Endothelial cell of umbilical vein (primary cell): ENCODE measurements around the gene APOB. TPM values are rescaled to one million over a fixed set of nuclear protein-coding genes. Genes with fewer than 3 reads are reported as not detected.

Experiments
- BruUV-seq: library from RNA; stranded (reverse); fragments of 400-500 nt; replicated peaks from 2 replicates; lab custom pipeline; 2021; lab: Mats Ljungman, UMichigan
- CTCF ChIA-PET: fragments of 300-600, 350-600 bp; sonication (Branson Sonifier 250); formaldehyde crosslinking; loops from one replicate; lab custom pipeline; 2021; ENCODE audit warnings: antibody characterized with exemption, inconsistent platforms; lab: Charles Lee
- POLR2A ChIA-PET: fragments of 300-600, 350-600 bp; sonication (Branson Sonifier 250); formaldehyde crosslinking; loops from one replicate; lab custom pipeline; 2021; ENCODE audit warnings: antibody characterized with exemption, inconsistent platforms; lab: Charles Lee
- DNase-seq: peaks from one replicate; pipeline ENCODE4 v3.0.0-alpha.2; 2011; ENCODE audit warnings: low read depth, low spot score
- FAIRE-seq: peaks from 2 replicates; lab custom pipeline; 2011; peaks lifted over from hg19 to GRCh38; lab: Jason Lieb, UNC
- H2AFZ ChIP-seq: 2 replicates; pipeline ENCODE4 v1.6.0; 2012; ENCODE audit warnings: low read depth, low read length, control low read depth, inconsistent platforms
- H3K27ac ChIP-seq: 2 replicates; pipeline ENCODE4 v1.5.1; 2011; ENCODE audit warnings: low read depth, mild to moderate bottlenecking, control low read depth, low read length, moderate library complexity; ENCODE audit not compliant: insufficient read depth
- H3K27me3 ChIP-seq, 2 experiments: 2 replicates each; pipeline versions ENCODE4 v1.6.0 to v1.6.1; 2011; ENCODE audit warnings: low read length in 2 of 2, mixed read lengths in 1 of 2; ENCODE audit not compliant: control insufficient read depth in 2 of 2, insufficient read depth in 2 of 2
- H3K36me3 ChIP-seq, 2 experiments: 2 replicates in 1 of 2; 3 replicates in 1 of 2; pipeline ENCODE4 v1.5.1; 2011; ENCODE audit warnings: low read length in 2 of 2, mild to moderate bottlenecking in 1 of 2, moderate library complexity in 1 of 2; ENCODE audit not compliant: control insufficient read depth in 2 of 2, insufficient read depth in 2 of 2; ENCODE audit errors: extremely low read depth in 1 of 2
- H3K4me1 ChIP-seq: 3 replicates; pipeline ENCODE4 v1.5.1; 2011; ENCODE audit warnings: mild to moderate bottlenecking, low read length; ENCODE audit not compliant: control insufficient read depth, insufficient read depth; ENCODE audit errors: extremely low read depth
- H3K4me2 ChIP-seq: 2 replicates; pipeline ENCODE4 v1.6.1; 2011; ENCODE audit warnings: low read length, control low read depth, mixed read lengths; ENCODE audit not compliant: insufficient read depth
- H3K4me3 ChIP-seq, 3 experiments: fragments of 200-600 bp in 1 of 3; sonication (generic), shearing (Covaris generic) in 1 of 3; replicated peaks in 1 of 3; 2 replicates each; pipeline ENCODE4 v1.5.1; 2011 to 2016; ENCODE audit warnings: control low read depth in 3 of 3, low read length in 3 of 3, mild to moderate bottlenecking in 2 of 3, inconsistent platforms in 1 of 3, low read depth in 1 of 3, moderate library complexity in 1 of 3; ENCODE audit not compliant: insufficient read depth in 1 of 3
- H3K79me2 ChIP-seq: 2 replicates; pipeline ENCODE4 v1.6.0; 2012; ENCODE audit warnings: low read length, inconsistent platforms; ENCODE audit not compliant: control insufficient read depth, insufficient read depth
- H3K9ac ChIP-seq: replicated peaks from 2 replicates; pipeline ENCODE3; 2011; ENCODE audit warnings: low read length, control low read depth; ENCODE audit not compliant: insufficient read depth; ENCODE audit errors: extremely low read depth
- H3K9me1 ChIP-seq: replicated peaks from 3 replicates; pipeline ENCODE4 v1.6.0; 2011; ENCODE audit warnings: mild to moderate bottlenecking, low read length; ENCODE audit not compliant: control insufficient read depth, insufficient read depth; ENCODE audit errors: extremely low read depth
- H3K9me3 ChIP-seq: replicated peaks from 2 replicates; pipeline ENCODE4 v1.5.1; 2012; ENCODE audit warnings: low read length, inconsistent platforms; ENCODE audit not compliant: control insufficient read depth, insufficient read depth
- H4K20me1 ChIP-seq: replicated peaks from 2 replicates; pipeline ENCODE3; 2011; ENCODE audit warnings: mild to moderate bottlenecking, low read length; ENCODE audit not compliant: control insufficient read depth, insufficient read depth; ENCODE audit errors: extremely low read depth
- CTCF ChIP-seq, 2 donors: IDR thresholded peaks; 1 replicate in 1 of 2; 2 replicates in 1 of 2; pipeline ENCODE4 v1.5.1; 2011; ENCODE audit warnings: low read length in 2 of 2, mild to moderate bottlenecking in 2 of 2, moderate library complexity in 2 of 2, control low read depth in 1 of 2, inconsistent platforms in 1 of 2, low read depth in 1 of 2; ENCODE audit not compliant: insufficient read depth in 1 of 2; ENCODE audit errors: extremely low read depth in 1 of 2
- EZH2 ChIP-seq: IDR thresholded peaks from 2 replicates; pipeline ENCODE4 v1.6.1; 2012; ENCODE audit warnings: borderline replicate concordance, low read depth, mild to moderate bottlenecking, moderate library complexity, low read length, inconsistent platforms; ENCODE audit not compliant: severe bottlenecking
- FOS ChIP-seq: IDR thresholded peaks from 2 replicates; pipeline ENCODE4 v1.6.1; 2011; ENCODE audit warnings: mild to moderate bottlenecking, low read length, moderate library complexity, borderline replicate concordance; ENCODE audit not compliant: insufficient read depth
- GATA2 ChIP-seq: IDR thresholded peaks from 2 replicates; pipeline ENCODE4 v1.7.0; 2011; ENCODE audit warnings: low read depth, mild to moderate bottlenecking, moderate library complexity, mixed read lengths, low read length; ENCODE audit not compliant: insufficient read length, insufficient read depth
- JUN ChIP-seq: IDR thresholded peaks from 2 replicates; pipeline ENCODE4 v1.6.1; 2011; ENCODE audit warnings: borderline replicate concordance, low read depth; ENCODE audit not compliant: insufficient read length, insufficient read depth
- MAX ChIP-seq: IDR thresholded peaks from 2 replicates; pipeline ENCODE4 v1.6.1; 2011; ENCODE audit not compliant: insufficient read depth, insufficient read length
- MYC ChIP-seq: IDR thresholded peaks from one replicate; pipeline ENCODE4 v1.6.1; 2011; ENCODE audit warnings: mild to moderate bottlenecking, low read depth, low read length
- POLR2A ChIP-seq: IDR thresholded peaks from 2 replicates; pipeline ENCODE4 v1.6.1; 2012; ENCODE audit warnings: low read depth, mild to moderate bottlenecking, control low read depth, low read length
- POLR2AphosphoS5 ChIP-seq: IDR thresholded peaks from 2 replicates; pipeline ENCODE4 v1.6.1; 2012; ENCODE audit warnings: low read depth, mild to moderate bottlenecking, control low read depth, low read length, moderate library complexity; ENCODE audit not compliant: insufficient read depth
- dilution Hi-C: fragments of 300-500 bp; cut with MboI; formaldehyde crosslinking; loops from one replicate; pipeline ENCODE4 v1.15.0; 2019; ENCODE audit warnings: low sequenced_read_pairs; ENCODE audit not compliant: extremely low pct_ligation_motif_present
- intact Hi-C: fragments of 100-400 bp; cut with micrococcal nuclease; formaldehyde crosslinking; loops from one replicate; pipeline ENCODE4 v1.10.0; 2022
- polyA plus RNA-seq, 4 experiments: library from polyadenylated mRNA; depleted of rRNA in 3 of 4; stranded (reverse) in 3 of 4; unstranded in 1 of 4; fragments of >200 nt; gene quantifications; 2 replicates each; pipeline versions ENCODE4 v1.2.1 to v1.2.3, GENCODE V29; 2011 to 2012; ENCODE audit warnings: missing spikeins in 1 of 4
- total RNA-seq: library from RNA; stranded (reverse); gene quantifications from 2 replicates; pipeline ENCODE4 v1.2.3, GENCODE V29; 2021

The APOB gene
- total and polyA plus RNA-seq, 2 donors (not counting 3 experiments of a cell fraction or from before 2014, with no cell fraction given): 0.07 to 0.09 TPM

- Histone ChIP-seq H3K4me1 (no peaks in the 10 kb centered on the region), H3K9me3 (no peaks in the 10 kb centered on the region), H3K27ac (no peak overlapping the region), H4K20me1 (no peaks in the 10 kb centered on the region), H3K36me3 (no peaks in the 10 kb centered on the region), H3K9me1 (no peaks in the 10 kb centered on the region), H3K4me3 (no peak overlapping the region), H3K9ac (no peak overlapping the region), H3K27me3 (no peaks in the 10 kb centered on the region), H3K79me2 (no peaks in the 10 kb centered on the region), H3K4me2 (no peak overlapping the region), H2AFZ (no peak overlapping the region)
- dilution Hi-C loops: no loop called here
- ChIA-PET CTCF (no interaction called here), POLR2A (no interaction called here)
- TF ChIP-seq EZH2 (no peak), FOS (no peak), GATA2 (no peak), CTCF (IDR thresholded peaks at IDR 0.05; ENCODE audit: extremely low read depth in 1 of 2, insufficient read depth in 1 of 2, low read depth in 1 of 2, low read length in 2 of 2) (no peak), POLR2AphosphoS5 (no peak), MAX (no peak), JUN (no peak), POLR2A (no peak), MYC (no peak)
- no TSS peak for BruUV-seq
- FAIRE-seq: no peak
- intact Hi-C loops: no loop called here
- no peak for DNase-seq
Measured at GRCh38 chr2:21005700-21006422, 38.0 kb downstream of the APOB start.
